IMR-90 (cell line): Measurements from ENCODE around the gene TIGD1.
A peak's percentile ranks its signal among the peaks of the same experiment; 100 is the strongest.

Source experiments
- CHD1 ChIP-seq: IDR thresholded peaks from 2 replicates; pipeline ENCODE4 v1.6.1; 2012; ENCODE audit warnings: low read depth, low read length, improper control_type of control experiment
- CTCF ChIP-seq: conservative IDR thresholded peaks from 2 replicates; pipeline ENCODE4 v1.5.1; 2012; ENCODE audit warnings: mild to moderate bottlenecking, low read depth, low read length, improper control_type of control experiment
- MXI1 ChIP-seq: IDR thresholded peaks from 2 replicates; pipeline ENCODE4 v1.6.1; 2012; ENCODE audit warnings: low read depth, mild to moderate bottlenecking, low read length, moderate library complexity, borderline replicate concordance
- POLR2A ChIP-seq: IDR thresholded peaks from 2 replicates; pipeline ENCODE4 v1.6.1; 2012; ENCODE audit warnings: mild to moderate bottlenecking, low read depth, low read length
- RAD21 ChIP-seq: IDR thresholded peaks from 2 replicates; pipeline ENCODE4 v1.6.1; 2012; ENCODE audit warnings: low read length, improper control_type of control experiment
- RFX5 ChIP-seq: IDR thresholded peaks from 2 replicates; pipeline ENCODE4 v1.8.0; 2012; ENCODE audit warnings: low read depth, mild to moderate bottlenecking, low read length, moderate library complexity

- TF ChIP-seq RFX5 (no peak), CTCF (peak; percentile 70), RAD21 (peak; percentile 72), POLR2A (no peak), CHD1 (no peak), MXI1 (no peak)
These were observed 28.3 kb downstream of the TIGD1 start for GRCh38 chr2:232521959-232522622.
